Measurements from ENCODE around the gene ATG10.

DNA sequence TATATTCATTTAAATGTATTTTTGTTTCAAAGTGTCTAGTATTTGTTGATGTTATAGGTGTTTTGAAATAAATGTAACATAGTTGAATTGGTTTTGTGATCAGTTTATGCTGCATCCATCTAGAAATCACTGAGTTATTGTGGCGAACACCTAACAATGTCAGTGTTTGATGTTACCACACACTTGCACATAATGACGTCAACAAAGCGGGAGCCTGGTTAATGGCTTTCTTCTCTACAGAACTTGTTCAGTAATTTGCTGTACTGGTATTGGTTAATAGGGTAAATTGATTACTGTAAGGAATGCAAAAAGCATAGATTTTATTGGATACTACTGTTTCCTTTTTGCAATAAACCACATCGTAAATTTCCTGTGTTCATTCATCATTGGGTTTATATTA is 133.0 kb downstream of the ATG10 start:
- TF ChIP-seq, protein P1, sequence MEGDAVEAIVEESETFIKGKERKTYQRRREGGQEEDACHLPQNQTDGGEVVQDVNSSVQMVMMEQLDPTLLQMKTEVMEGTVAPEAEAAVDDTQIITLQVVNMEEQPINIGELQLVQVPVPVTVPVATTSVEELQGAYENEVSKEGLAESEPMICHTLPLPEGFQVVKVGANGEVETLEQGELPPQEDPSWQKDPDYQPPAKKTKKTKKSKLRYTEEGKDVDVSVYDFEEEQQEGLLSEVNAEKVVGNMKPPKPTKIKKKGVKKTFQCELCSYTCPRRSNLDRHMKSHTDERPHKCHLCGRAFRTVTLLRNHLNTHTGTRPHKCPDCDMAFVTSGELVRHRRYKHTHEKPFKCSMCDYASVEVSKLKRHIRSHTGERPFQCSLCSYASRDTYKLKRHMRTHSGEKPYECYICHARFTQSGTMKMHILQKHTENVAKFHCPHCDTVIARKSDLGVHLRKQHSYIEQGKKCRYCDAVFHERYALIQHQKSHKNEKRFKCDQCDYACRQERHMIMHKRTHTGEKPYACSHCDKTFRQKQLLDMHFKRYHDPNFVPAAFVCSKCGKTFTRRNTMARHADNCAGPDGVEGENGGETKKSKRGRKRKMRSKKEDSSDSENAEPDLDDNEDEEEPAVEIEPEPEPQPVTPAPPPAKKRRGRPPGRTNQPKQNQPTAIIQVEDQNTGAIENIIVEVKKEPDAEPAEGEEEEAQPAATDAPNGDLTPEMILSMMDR (IDR thresholded peaks at IDR 0.05), result no peak
- TF ChIP-seq POLR2A (IDR thresholded peaks at IDR 0.05) (no peak), POLR2AphosphoS5 (IDR thresholded peaks at IDR 0.05) (no peak)

Measured in prostate gland (tissue), 2 donors.